RWPE1 (cell line): Measurements from ENCODE around the gene PRKCH.

ENCODE experiments used
- CTCF ChIA-PET: fragments of 350-600 bp; sonication (Branson Sonifier 250); formaldehyde crosslinking; extraction: SDS; loops from one replicate; lab custom pipeline; 2021; lab: Yijun Ruan, JAX
- POLR2A ChIA-PET: fragments of 400-600 bp; formaldehyde crosslinking; extraction: SDS; loops from one replicate; lab custom pipeline; 2020; ENCODE audit warnings: antibody characterized with exemption; ENCODE audit not compliant: low non-redundant PET; lab: Yijun Ruan, JAX
- DNase-seq: peaks from one replicate; pipeline ENCODE4 v3.0.0; 2012; ENCODE audit warnings: low spot score
- H3K27ac ChIP-seq: fragments of 450-650 bp; 2 replicates; pipeline ENCODE4 v1.5.1; 2017
- TF ChIP-seq, protein P1 (sequence below): fragments of 450-650 bp; conservative IDR thresholded peaks from 2 replicates; pipeline ENCODE4 v1.5.1; 2017; ENCODE audit warnings: low read depth, mild to moderate bottlenecking

PRKCH gene

DNA sequence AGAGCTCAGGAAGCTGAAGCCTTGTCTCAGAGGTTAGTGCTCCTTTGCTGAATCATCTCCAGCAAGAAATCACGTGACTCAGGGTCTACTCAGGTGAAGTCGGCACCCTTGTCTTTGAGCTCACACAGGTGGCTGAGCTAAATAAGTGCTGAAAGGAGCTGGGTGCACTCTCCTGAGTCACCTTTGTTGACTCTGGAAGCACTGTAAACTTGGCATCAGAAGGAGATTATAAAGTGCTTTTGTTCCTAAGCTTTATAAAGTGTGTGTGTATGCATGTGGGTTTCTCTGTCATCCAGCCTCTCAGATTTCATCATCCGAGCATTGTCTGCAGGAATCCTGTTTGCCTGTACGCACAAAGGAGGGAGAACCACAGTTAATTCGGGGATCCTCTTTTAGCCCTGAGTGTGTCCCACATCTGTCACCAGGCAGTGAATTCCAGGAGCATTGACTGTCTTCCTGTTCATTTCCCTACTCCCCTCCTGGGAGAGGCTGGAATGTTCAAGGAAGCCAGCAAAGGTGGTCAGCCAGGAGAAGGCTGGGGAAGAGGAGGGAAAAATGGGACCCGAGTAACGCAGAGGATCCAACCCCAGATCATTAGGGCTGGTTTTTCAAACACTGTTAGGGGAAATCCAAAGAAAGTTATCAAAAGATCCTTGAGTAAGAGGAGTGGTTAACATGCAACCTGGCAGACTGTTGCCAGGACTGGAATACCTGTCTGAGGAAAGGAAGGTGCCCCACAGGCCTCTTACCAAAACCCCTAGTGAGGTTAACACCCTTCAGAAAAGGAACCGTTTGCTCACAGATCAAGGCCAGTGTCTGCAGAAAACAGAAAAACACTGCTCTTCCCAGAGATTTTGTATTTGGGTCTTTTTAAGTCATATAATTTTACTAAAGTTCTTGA, 216.4 kb downstream of the PRKCH start:
- CTCF ChIA-PET, result interaction anchor here (0.9 kb wide), 1 partner anchor 9 kb away, joined by 4 read pairs; no protein-coding TSS in a partner anchor
- H3K27ac ChIP-seq, result peak overlapping the region; percentile 92
- DNase-seq, result peak; percentile 97
- POLR2A ChIA-PET, result interaction anchor here (0.5 to 1.1 kb wide), 3 partner anchors 12 to 157 kb away, joined by 3 read pairs; partner anchors contain the start of gene HIF1A
- TF ChIP-seq, protein P1, sequence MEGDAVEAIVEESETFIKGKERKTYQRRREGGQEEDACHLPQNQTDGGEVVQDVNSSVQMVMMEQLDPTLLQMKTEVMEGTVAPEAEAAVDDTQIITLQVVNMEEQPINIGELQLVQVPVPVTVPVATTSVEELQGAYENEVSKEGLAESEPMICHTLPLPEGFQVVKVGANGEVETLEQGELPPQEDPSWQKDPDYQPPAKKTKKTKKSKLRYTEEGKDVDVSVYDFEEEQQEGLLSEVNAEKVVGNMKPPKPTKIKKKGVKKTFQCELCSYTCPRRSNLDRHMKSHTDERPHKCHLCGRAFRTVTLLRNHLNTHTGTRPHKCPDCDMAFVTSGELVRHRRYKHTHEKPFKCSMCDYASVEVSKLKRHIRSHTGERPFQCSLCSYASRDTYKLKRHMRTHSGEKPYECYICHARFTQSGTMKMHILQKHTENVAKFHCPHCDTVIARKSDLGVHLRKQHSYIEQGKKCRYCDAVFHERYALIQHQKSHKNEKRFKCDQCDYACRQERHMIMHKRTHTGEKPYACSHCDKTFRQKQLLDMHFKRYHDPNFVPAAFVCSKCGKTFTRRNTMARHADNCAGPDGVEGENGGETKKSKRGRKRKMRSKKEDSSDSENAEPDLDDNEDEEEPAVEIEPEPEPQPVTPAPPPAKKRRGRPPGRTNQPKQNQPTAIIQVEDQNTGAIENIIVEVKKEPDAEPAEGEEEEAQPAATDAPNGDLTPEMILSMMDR, result no peak

DNA sequence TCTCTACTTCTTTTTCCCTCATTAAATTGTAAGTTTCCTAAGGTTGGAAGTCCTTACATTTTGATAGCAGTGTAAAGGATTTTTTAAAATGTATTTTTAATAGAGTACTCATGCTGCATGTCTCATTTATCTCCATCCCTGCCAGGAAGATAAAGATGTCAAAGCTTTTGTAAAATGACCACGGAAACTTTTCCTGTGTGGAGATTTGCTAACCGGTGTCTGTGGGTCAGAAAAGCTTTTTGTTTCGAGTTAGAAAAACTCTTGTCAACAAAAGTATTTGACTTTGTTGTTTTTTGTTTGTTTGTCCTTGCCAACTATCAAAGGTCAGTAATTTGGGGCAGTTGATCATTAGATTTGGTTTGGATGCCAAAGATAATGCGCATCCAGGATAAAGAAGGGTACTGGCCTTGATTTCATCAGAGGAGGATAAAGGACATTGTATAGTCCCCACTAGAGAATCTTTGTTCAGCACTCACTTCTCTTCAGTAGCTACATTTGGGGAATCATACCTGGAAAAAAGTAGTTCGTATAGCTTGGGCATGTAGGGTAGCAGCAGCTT, 217.2 kb downstream of the PRKCH start:
- peak overlapping the region; percentile 92 for H3K27ac ChIP-seq
- CTCF ChIA-PET, result interaction anchor here (0.9 kb wide), 1 partner anchor 13 kb away, joined by 4 read pairs; no protein-coding TSS in a partner anchor
- POLR2A ChIA-PET, result no interaction called here
- TF ChIP-seq, protein P1, result no peak
- DNase-seq, result no peak

DNA sequence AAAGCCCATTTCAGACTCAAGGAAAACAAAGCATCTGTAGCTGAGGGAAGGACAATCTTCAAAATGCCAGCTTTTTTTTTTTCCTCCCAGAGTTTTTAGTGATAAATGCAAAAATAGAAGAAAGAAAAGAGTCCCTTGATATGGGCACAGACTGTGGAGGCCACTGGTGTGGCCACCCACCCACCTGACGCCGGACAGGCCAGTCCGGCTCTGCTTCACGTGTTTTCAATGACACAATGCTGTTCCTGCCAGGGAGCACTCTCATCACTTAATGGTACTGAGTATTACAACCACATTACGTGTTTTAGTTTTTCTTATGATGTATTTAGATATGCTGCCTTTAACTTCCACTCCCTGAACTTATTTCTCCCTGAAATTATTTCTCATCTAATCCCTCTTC, 218.3 kb downstream of the PRKCH start:
- no peak for DNase-seq
- ChIA-PET CTCF (no interaction called here), POLR2A (no interaction called here)
- peak overlapping the region; percentile 30; the same call in 1 of the 2 replicates for H3K27ac ChIP-seq
- TF ChIP-seq, protein P1, result no peak

DNA sequence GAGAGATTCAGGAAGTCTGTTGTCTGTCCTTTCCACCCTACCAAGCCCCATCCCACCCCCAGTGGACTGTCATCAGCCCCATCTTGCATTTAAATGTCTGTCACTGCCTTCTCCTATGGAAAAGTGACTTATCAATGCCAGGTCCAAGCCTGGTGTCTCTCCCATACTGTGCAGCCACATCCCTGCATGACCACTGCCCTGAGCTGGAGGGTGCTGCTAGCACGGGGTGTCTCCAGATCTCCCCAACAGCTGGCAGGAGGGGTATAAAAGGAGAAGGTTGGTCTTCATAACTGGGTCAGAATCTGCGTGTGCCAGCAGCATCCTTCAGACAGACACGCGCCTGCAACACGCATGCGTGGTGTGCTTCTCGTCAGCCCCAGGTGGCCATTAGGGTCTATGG, 219.6 kb downstream of the PRKCH start:
- CTCF ChIA-PET, result no interaction called here
- TF ChIP-seq, protein P1, result no peak
- DNase-seq, result no peak
- H3K27ac ChIP-seq, result no peak overlapping the region; the same call in 1 of the 2 replicates
- POLR2A ChIA-PET, result no interaction called here

DNA sequence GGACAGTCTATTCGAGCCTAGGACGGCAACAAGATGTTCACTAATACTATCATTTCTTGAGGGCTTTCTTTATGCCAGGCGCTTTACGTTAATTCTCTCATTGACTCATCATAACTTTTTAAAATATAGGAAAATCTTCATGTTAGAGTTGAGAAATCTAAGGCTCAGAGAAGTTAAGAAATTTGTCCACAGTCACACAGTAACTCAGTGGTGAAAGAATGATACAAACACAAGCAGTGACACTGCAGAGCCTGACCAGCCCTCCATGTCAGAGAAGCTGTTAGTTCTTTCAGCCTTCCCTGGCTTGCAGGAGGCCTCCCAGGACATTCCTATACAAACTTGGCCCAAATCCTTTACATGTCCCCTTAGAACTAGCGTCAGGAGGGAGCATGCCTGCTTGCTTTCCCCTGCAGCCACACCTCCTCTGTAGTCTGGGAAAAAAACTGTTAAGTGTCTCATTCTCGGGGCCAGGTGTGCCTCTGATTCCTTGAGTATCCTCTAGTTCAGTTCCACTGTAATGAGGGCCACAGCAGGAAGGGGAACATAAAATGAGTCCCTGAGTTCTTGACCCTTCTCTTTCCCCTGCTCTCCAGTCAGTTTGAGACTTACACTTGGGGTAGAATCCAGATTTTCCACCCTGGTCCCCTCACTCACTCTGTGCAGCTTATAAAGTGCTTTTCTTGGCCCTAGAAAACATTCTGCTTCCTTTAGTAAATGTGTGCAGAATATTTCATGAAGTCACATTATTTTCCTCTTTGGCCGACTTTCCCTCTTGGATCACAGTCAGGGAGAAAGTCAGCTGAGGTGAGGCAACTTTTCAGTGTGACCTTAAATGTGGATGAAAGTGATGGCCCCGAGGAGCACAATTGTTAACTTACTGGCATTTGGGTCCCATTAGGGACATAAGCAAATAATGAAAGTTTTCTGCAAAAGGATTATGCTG, 221.7 kb downstream of the PRKCH start:
- CTCF ChIA-PET, result interaction anchor here (0.6 kb wide), 1 partner anchor 19 kb away, joined by 4 read pairs; no protein-coding TSS in a partner anchor
- TF ChIP-seq, protein P1, result no peak
- POLR2A ChIA-PET, result no interaction called here
- no peak for DNase-seq
- no peak overlapping the region; the same call in 1 of the 2 replicates for H3K27ac ChIP-seq
